Rectal smooth muscle tissue (tissue), 1 donor: ENCODE results near the gene FOXL3.

Experiments
- H3K27ac ChIP-seq: one replicate; pipeline ENCODE4 v1.7.0; 2013; ENCODE audit warnings: low read depth, low read length, inconsistent platforms
- H3K27me3 ChIP-seq: one replicate; pipeline ENCODE4 v1.7.0; 2013; ENCODE audit warnings: low read length; ENCODE audit not compliant: control insufficient read depth, insufficient read depth
- H3K36me3 ChIP-seq: one replicate; pipeline ENCODE4 v1.7.0; 2013; ENCODE audit warnings: low read length; ENCODE audit not compliant: control insufficient read depth, insufficient read depth
- H3K4me1 ChIP-seq: one replicate; pipeline ENCODE4 v1.7.0; 2013; ENCODE audit warnings: low read length; ENCODE audit not compliant: control insufficient read depth, insufficient read depth
- H3K4me3 ChIP-seq: one replicate; pipeline ENCODE4 v1.7.0; 2013; ENCODE audit warnings: low read length
- H3K9ac ChIP-seq: one replicate; pipeline ENCODE4 v1.7.0; 2013; ENCODE audit warnings: low read length

Gene FOXL3

DNA sequence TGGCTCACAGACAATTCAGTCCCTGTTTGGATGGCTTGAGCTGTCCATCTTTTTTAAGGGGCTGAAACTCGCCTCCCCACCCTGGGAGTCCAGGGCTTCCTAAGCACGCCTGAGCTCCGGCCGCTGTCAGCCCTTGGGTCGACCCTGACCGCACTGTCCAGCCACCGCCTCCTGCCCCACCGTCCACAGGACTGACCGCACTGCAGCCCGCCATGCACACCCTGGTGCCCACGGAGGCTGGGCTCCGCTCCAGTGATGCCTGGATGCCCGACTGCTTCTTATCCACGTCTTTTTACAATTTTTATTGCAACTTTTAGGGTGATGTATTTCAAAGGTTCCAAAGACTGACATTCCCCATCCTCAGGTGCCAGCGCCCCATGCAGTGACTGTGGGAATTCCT is 39.4 kb upstream of the FOXL3 start:
- Histone ChIP-seq H3K4me1 (no peaks in the 10 kb centered on the region), H3K9ac (no peak overlapping the region), H3K27me3 (no peaks in the 10 kb centered on the region), H3K36me3 (peaks cover 9% of the 10 kb centered on the region), H3K4me3 (no peak overlapping the region), H3K27ac (no peak overlapping the region)

DNA sequence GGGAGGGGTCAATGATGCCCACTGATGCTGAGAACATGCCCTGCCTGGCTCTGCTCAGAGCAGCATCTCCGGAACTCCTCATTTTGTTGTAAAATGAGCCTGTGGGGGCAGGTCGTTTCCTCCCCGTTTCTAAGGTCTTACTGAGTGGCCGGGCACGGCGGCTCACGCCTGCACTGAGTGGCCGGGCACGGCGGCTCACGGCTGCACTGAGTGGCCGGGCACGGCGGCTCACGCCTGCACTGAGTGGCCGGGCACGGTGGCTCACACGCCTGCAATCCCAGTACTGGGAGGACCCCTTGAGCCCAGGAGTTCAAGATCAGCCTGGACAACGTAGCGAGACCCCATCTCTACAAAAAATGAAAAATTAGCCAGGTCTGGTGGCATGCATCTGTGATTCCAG is 39.0 kb upstream of the FOXL3 start:
- H3K4me1 ChIP-seq = no peaks in the 10 kb centered on the region
- H3K27ac ChIP-seq = no peak overlapping the region
- peaks cover 9% of the 10 kb centered on the region for H3K36me3 ChIP-seq
- H3K9ac ChIP-seq = no peak overlapping the region
- no peak overlapping the region for H3K4me3 ChIP-seq
- no peaks in the 10 kb centered on the region for H3K27me3 ChIP-seq

DNA sequence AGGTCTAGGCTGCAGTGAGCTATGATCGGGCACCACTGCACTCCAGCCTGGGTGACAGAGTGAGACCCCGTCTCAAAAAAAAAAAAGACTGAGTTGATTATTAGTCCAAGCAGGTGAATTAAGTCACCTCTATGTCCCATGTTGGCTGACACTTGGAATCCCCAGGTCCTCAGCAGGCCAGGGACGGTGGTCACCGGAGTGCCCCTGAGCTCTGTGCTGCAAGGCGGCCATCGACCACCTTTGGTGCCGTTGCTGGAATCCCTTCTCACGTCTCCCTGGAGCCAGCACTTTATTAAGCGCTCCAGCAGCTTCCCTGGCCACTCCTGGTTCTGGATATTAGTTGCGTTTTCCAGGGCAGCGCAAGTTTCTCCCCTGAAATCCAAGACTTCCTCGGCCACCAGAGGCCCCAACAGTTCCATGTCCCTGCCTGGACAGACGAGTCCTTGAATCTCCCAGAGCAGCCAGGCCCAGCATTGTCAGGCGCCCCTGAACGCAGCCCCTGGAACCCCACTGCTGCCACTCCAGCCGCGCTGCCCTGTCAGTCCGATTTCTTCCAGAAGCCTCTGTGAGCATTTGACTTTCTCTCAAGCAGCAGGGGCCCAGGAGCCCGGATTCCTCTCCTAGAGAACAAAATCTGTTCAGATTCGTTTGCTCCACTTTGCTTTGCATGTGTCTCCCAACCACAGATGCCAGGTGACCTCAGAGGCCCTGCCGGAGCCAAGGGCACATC is 38.4 kb upstream of the FOXL3 start:
- H3K9ac ChIP-seq = no peak overlapping the region
- no peak overlapping the region for H3K4me3 ChIP-seq
- H3K27me3 ChIP-seq = no peaks in the 10 kb centered on the region
- H3K36me3 ChIP-seq = peaks cover 12% of the 10 kb centered on the region
- no peak overlapping the region for H3K27ac ChIP-seq
- H3K4me1 ChIP-seq = no peaks in the 10 kb centered on the region

DNA sequence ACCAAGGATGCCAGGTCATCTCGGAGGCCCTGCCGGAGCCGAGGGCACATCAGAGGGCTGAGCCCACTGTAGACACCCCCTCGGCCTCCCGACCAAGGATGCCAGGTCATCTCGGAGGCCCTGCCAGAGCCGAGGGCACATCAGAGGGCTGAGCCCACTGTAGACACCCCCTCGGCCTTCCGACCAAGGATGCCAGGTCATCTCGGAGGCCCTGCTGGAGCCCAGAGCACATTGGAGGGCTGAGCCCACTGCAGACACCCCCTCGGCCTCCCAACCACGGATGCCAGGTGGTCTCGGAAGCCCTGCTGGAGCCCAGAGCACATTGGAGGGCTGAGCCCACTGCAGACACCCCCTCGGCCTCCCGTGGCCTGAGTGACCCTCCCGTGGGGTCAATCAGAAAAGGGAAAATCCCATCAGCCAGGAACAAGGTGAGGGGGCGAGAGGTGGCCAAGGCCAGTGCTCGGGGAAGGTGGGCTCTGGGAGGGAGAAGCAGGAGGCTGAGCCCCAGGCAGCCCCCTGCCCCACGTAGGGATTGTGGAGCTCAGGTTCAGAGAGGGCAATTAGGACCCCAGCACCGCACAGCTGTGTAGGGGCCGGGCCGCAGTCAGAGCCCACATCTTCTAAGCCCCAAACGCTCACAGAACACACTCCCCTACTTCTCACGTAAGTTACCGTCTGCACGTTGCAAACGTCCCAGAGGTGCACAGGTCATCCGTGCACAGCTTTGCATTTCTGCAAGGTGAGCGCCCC is 37.6 kb upstream of the FOXL3 start:
- no peak overlapping the region for H3K9ac ChIP-seq
- peaks cover 13% of the 10 kb centered on the region for H3K36me3 ChIP-seq
- H3K4me3 ChIP-seq = no peak overlapping the region
- no peak overlapping the region for H3K27ac ChIP-seq
- H3K27me3 ChIP-seq = no peaks in the 10 kb centered on the region
- H3K4me1 ChIP-seq = no peaks in the 10 kb centered on the region

DNA sequence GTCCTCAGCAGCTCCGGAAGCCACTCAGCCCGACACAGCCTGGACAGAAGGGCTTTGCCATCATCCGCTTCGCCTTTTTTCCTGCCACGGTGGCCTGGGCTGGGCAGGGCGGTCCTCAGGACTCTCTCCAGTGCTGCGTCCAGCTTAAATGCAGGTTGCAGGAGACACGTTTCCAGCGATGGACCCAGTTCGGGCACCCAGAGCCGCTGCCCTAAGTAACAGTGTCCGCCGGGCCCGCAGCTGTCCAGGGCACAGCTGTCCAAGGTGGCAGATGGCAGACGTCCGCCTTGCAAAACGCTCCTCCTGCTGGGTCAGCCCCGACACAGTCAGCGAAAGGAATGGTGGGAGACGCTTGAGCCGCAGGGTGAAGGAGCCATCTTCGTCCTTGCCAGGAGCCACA is 37.0 kb upstream of the FOXL3 start:
- Histone ChIP-seq H3K36me3 (peaks cover 13% of the 10 kb centered on the region), H3K4me3 (no peak overlapping the region), H3K4me1 (no peaks in the 10 kb centered on the region), H3K9ac (no peak overlapping the region), H3K27ac (no peak overlapping the region), H3K27me3 (no peaks in the 10 kb centered on the region)

DNA sequence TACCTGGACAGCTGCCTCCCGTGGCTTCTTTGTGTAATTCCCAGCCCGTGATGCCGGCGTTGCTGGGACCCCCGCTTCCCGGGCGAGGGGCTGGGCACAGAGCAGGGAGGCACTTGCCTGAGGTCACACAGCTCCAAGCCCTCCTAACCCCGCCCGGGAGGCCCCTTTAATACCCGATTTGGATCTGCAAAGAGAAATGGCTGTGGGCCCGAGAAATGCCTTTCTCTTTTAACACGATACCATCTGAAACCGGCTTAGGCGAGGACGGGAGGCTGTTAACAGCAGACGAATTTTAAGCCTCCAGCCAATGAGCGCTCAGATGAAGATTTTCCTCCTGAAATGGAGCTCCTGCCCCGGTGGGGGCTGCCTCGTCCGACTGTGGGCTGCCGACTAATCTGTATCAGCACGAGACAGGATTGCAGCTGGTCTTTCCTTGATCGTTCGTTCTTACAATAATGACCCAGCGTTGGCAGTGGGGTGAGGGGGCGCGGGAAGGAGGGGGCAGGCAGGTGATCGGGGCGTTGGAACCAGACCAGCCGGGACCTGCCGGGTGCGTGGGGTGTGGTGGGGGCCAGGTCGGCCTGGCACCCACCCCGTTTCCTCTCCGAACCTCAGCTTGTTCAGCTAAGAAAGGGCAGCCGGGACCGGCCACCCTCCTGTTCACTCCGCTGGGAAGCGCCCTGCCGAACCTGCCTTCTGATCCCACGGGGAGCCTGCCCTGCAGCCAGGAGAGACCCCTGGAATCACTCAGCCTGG is 36.2 kb upstream of the FOXL3 start:
- Histone ChIP-seq H3K27ac (no peak overlapping the region), H3K4me3 (no peak overlapping the region), H3K36me3 (peaks cover 11% of the 10 kb centered on the region), H3K27me3 (no peaks in the 10 kb centered on the region), H3K4me1 (no peaks in the 10 kb centered on the region), H3K9ac (no peak overlapping the region)

DNA sequence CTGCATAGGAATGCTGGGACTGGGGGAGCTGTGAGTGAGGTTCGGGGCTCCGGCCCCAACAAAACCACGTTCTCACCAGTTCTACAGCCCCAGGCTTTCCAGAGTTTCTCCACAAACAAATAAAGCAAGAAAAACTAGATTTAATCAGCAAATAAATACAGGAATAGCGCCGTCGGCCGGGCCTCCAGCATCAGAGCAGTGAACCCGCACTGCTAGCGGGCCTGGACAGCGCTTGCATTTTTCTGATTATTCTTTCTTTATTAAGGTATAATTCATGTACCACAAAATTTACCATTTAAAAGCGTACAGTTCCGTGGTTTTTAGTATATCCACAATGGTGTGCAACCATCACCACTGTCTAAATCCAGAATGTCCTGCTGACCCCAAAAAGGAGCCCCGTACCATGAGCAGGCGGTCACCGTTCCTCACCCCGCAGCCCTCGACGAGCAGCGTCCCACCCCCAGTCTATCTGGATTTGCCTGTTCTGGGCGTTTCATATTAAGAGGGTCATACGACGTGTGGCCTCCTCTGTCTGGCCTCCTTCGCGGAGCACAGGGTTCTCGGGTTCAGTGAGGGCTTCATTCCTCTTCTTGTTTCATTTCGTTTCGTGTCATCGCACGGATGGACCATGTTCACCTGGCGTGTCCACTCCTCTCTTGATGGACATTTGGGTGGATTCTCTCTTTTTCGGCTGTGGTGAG is 35.5 kb upstream of the FOXL3 start:
- Histone ChIP-seq H3K27me3 (no peaks in the 10 kb centered on the region), H3K4me3 (no peak overlapping the region), H3K9ac (no peak overlapping the region), H3K27ac (no peak overlapping the region), H3K36me3 (peaks cover 14% of the 10 kb centered on the region), H3K4me1 (no peaks in the 10 kb centered on the region)

DNA sequence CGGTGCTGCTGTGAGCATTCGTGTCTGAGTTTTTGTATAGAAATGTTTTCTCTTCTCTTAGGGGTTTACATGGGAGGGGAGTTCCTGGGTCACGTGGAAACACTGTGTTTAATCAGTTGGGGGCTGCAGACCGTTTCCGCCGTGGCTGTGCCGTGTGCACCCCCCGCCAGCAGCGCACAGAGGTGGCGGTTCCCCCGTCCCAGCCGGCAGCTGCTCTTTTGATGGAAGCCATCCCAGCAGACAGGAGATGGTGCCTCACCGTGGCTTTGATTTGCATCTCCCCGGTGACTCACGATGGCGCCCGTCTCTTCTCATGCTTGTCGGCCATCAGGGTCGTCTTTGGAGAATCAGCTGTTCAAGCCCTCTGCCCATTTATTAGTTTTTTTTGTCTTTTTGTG is 34.9 kb upstream of the FOXL3 start:
- Histone ChIP-seq H3K27me3 (no peaks in the 10 kb centered on the region), H3K4me3 (no peak overlapping the region), H3K36me3 (peaks cover 17% of the 10 kb centered on the region), H3K9ac (no peak overlapping the region), H3K27ac (no peak overlapping the region), H3K4me1 (no peaks in the 10 kb centered on the region)

DNA sequence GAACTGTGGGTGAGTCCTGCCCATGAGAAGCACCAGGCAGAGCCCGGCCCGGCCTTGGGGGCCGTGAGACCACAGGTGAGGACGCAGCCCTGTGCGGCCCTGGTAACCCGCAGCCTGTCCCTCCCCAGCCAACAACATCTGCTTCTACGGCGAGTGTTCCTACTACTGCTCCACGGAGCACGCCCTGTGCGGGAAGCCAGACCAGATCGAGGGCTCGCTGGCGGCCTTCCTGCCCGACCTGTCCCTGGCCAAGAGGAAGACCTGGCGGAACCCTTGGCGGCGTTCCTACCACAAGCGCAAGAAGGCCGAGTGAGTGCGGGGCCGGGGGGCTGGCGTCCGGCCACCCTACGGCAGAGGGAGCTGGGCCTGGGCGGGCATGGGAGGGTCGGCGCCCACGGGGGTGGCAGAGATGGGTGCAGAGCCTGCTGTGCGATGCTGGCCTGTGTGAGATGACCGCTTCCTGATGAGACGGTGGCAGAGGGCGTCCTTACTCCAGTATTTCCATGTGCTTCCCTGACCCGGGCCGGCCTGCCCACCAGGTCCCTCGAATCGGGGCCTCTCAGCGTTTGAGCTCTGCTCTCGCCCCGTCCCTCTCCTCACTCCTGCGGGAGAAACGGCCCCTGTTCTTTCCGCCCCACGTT is 34.1 kb upstream of the FOXL3 start:
- no peaks in the 10 kb centered on the region for H3K27me3 ChIP-seq
- no peak overlapping the region for H3K9ac ChIP-seq
- no peak overlapping the region for H3K4me3 ChIP-seq
- peaks cover 23% of the 10 kb centered on the region for H3K36me3 ChIP-seq
- H3K4me1 ChIP-seq = no peaks in the 10 kb centered on the region
- no peak overlapping the region for H3K27ac ChIP-seq

DNA sequence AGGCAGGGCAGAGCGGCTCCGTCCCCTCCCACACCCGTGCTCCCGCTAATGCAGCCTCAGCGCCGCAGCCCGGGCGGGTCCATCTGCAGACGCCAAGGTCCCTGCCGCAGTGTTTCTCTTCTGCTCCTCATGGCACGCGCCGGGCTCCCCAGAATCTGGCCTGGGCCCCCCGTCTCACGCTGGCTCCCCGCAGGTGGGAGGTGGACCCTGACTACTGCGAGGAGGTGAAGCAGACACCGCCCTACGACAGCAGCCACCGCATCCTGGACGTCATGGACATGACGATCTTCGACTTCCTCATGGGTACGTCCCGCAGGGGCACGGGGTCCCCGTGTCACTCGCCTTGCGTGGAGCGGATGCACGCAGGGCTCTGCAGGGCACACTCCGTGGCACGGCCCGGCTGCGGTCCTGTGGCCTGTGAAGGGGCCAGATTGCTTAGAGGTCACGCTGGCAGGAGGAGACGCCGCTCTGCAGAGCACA is 33.5 kb upstream of the FOXL3 start:
- no peak overlapping the region for H3K27ac ChIP-seq
- no peak overlapping the region for H3K9ac ChIP-seq
- H3K36me3 ChIP-seq = peaks cover 26% of the 10 kb centered on the region
- H3K4me1 ChIP-seq = no peaks in the 10 kb centered on the region
- no peak overlapping the region for H3K4me3 ChIP-seq
- H3K27me3 ChIP-seq = no peaks in the 10 kb centered on the region

DNA sequence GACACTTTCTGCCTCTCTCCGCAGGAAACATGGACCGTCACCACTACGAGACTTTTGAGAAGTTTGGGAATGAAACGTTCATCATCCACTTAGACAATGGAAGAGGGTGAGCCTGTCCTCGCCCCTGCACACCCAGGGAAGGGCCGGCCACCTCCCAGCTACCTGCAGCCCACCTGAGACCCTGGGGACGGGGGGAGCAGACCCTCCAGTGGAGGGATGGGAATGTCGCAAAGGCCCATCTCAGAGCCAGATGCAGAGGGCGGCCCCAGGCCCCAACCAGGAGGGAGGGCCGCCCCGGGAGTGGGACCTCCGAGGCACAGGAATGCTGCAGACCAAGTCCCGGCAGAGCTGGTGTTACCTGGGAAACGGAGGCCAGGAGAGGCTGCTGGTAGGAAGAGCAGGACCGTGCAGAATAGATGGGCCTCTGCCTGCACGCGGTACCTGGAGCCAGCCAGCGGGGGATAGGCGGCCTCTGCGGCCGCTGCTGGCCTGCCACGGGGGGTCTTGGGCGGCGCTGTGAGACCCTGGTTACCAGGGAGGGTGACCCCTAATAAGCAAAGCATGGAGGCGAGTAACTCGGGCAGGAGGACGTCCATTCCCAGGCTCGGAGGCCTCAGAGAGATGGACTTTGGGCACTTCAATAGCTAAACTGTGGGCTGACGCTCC is 32.9 kb upstream of the FOXL3 start:
- Histone ChIP-seq H3K9ac (no peak overlapping the region), H3K4me3 (no peak overlapping the region), H3K4me1 (no peaks in the 10 kb centered on the region), H3K36me3 (peaks cover 24% of the 10 kb centered on the region), H3K27ac (no peak overlapping the region), H3K27me3 (no peaks in the 10 kb centered on the region)
